Stimulated activated CD8-positive, alpha-beta memory T cell treated with anti-CD3 and anti-CD28 coated beads, Interleukin-4, amount 100 ng/mL, for 1 hour (primary cell): ENCODE measurements around the gene ZNF454.

Experiments
- DNase-seq, 2 donors: peaks; one replicate each; pipeline ENCODE4 v3.0.0-alpha.2; 2020; ENCODE audit warnings: low read depth in 2 of 2, low spot score in 1 of 2

Gene ZNF454

DNA sequence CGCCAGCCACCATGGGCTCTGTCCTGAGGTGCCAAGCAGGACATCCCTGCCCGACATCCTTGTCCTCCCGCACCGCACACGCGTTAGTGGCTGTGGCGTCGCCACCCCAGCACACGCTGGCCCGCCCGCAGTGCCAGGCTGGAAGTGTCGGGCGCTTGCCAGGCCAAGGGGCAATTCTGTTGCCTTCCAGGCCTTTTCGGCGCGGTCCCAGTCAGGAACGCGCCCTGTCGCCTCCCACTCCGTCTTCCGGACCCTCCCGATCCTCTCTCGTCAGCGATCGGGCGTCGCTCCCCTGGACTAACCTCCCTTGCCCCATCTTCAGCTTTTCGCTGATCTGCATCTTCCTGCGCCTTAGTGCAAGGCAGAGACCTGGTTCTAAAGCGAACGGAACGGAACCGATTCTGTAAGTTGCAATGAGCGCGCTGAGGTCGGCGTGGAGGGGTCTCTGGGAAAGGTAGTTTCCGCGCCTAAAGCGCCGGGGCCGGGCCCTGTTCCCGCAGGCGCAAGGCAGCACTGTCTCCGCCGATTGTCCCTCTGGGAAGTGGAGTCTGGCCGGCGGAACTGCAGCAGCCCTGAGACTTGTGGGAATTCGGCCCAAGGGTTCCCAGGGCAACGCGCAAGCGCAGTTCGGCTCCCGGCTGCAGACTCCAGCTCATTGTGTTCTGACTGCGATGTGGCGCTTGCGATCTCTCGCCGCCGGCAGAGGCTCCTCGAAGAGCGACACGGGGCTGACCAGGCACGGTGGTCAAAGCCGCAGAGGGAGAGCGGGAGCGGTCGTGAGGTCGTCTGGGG, at the start of gene ZNF454:
Gene ZNF454, plus strand, starts transcription at position 630 of the 792 bp plus-strand sequence. CDS start 1,594 bp downstream, outside the sequence.
- DNase-seq = no peak

DNA sequence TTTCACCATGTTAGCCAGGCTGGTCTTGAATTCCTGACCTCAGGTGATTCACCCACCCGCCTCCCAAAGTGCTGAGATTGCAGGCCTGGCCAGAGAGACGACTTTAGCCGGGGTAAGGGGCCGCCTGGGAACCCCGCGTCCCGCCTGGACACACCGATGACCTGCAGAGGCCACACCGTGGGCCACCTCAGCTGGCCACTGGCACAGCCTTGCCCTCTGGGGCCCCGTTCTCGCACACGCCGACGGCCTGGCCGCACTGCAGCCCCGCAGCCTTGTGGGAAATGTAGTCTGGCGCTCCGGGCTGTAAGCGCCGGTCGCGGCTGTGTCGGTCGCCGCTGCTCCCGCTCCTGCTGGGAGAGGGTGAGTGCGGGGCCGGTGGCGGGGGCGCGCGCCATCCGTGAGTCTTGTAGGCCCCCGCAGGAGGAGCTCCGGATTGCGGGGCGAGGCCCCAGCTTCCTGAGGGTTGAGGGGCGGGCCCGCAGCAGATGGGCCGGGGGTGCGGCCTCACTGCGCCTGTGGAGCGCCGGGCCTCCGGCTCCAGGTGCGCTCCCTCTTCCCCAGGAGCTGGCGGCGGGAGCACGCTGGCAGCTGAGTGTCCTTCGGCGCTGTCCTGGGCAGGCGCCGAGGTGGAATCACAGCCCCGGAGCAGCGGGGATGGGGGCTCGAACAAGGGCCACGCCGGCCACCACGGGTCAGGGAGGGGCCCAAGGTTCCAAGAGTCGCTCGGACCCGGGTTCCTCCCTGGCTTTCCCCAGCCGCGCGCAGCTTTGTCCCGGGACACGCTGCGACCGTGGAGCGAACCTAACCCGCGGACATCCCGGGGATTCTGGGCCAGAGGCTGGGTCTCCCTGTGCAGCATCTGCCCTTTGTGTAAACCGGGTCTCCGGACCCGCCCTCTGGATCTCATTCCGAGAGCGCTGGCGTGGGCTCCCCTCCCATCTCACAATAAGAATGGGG, 45.1 kb upstream of the ZNF454 start, which contains the start of gene ZFP2:
Gene ZFP2, plus strand, starts transcription at position 299 of the 957 bp plus-strand sequence. CDS start 35,401 bp downstream, outside the sequence.
- DNase-seq = no peak

- no peak for DNase-seq
These were observed 41.7 kb upstream of the ZNF454 start for GRCh38 chr5:178899289-178899688.

DNA sequence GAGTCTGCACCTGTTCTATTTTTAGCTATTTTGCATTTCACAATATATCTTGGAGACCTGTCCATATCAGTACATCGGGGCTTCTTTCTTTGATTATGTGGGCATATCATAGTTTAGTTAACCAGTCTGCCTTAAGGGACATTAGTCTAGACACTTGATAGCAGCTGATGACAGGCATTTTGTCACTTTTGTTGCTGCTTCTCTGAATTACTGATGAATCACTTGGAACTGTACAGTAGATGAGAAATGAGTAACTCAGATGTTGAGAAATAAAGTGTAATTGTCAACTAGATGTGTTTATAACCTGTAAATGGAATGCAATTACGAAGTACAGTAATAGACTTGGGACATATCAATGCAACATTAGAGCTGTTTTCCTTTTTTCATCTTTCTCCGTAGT, 38.1 kb upstream of the ZNF454 start:
- DNase-seq = no peak

GRCh38 chr5:178931846-178932760, 8.9 kb upstream of the ZNF454 start:
- DNase-seq = no peak

DNA sequence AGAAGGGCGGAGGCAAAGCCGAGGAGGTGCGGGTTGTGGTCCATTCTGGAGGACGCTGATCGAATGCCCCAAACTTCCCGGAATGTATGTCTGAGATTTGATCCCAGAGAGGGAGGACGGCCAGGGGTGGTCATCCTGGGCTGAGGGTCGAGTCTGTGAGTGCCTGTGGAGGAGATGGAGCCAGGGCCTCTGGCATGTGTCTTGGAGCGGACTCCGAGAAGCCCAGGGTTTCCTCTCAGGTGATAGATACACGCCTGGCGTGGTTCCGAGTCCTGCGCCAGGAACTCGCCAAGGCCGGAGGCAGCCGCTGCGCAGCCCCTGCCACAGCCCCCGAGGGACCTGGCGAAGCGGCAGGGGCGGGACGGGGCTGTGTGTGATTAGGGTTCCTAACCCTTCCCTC, 363 bp downstream of the ZNF454 start:
- DNase-seq = no peak

- DNase-seq = no peak
These were observed 24.6 kb downstream of the ZNF454 start for GRCh38 chr5:178965465-178966055.

DNA sequence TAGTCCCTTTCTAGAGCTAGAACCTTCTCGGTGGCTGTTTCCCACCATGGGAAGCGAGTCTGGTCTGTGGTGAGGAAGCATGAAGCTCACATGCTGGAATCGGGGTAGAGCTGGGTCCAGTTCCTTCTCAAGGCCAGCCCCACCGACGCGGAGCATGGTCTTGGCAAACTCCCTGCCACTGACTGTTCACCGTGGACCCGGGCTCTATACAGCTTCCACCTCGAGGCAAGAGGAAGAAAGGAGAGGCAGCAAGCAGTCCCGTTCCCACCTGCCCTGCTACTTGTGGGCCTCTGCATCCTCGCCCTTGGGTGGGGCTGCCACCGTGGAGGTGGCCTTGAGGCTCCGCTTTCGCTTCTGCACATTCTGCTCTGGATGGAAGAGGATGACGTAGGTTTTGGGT, 40.4 kb downstream of the ZNF454 start:
- DNase-seq = no peak

- DNase-seq = no peak
These were observed 41.9 kb downstream of the ZNF454 start for GRCh38 chr5:178982941-178983340.

DNA sequence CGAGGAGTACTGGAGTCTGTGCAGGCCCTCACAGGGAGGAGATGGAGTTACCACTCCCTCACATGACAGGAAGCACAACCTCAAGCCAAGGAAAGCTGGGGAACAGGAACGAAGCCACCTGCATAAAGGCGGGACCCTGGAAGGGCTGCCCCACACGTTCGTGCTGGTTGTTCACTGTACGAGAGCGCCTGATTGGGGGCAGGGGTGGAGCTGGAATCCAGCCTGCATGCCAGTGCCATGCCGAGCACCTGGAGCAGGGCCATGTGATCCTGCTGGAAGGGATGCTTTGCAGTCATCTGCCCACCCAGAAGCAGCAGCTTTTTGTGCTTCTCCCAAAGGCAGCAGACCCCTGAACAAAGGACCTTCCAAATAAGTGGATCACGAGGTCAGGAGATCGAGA, 42.7 kb downstream of the ZNF454 start:
- DNase-seq = no peak

DNA sequence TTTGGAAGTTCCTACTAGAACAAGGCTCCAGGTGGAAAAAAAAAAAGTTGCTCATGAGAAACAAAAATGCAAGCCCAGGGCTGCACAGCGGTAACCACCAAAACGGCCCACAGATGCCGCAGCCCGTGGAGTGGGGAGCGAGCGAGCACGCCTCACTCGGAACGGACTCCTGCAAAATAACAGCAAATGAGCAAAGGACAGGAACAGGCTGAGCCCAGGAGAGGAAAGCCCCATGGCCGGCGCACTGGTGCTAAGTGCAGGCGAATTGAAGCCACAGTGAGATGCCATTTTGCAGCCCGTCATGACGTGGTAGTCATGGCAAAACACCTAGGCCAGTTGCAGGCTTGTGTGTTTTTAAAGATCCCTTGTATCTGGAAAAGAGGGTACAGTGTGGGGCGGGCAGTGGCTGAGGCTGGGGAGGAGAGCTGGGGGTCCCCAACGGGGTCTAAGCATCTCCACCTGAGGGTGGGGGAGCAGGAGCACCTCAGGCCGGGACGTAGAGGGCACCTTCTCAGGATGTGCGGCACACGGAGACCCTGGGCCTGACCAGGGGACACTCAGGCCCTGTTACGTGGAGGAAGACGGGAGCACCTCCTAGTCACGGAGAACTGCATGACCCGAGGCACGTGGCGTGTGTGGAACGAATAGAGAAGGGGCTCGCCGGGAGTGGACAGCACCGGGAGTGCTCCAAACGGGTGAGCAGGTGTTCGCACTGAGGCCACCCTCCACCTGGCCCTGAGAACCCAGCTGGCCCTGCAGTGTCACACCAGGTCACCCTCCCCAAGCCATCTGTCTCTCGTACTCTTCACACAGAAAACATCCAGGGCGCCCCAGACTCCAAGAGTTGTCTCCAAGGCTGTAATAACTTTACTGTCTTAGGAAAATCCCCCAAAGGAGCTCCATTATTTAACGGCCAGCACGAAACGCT, 43.4 kb downstream of the ZNF454 start:
- no peak for DNase-seq

- no peak for DNase-seq
These were observed 45.4 kb downstream of the ZNF454 start for GRCh38 chr5:178986326-178986960.

GRCh38 chr5:178988436-178989220, 47.6 kb downstream of the ZNF454 start:
- no peak for DNase-seq

DNA sequence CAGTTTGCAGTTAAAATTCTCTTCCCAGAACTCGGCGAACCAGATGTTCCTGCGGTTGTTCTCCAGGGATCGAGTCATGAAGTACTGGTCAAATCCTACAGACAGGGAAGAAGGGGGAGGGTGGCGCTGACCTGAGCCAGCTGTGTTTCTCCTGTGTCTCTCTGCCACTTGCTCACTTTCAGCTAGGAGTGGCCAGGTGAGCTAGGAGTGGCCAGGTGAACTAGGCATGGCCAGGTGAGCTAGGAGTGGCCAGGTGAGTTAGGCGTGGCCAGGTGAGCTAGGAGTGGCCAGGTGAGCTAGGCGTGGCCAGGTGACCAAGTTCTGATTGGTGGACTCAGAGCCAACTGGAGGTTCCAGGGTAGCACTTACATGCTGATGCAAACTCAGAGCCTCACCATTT, 48.3 kb downstream of the ZNF454 start:
- no peak for DNase-seq

- no peak for DNase-seq
These were observed 49.5 kb downstream of the ZNF454 start for GRCh38 chr5:178990491-178990890.

- DNase-seq = no peak
These were observed 50.5 kb downstream of the ZNF454 start for GRCh38 chr5:178991190-178992145.

- DNase-seq = no peak
These were observed 51.4 kb downstream of the ZNF454 start for GRCh38 chr5:178992291-178992895.
